Testis (tissue), 3 donors: ENCODE data around the gene TBATA. TPM values are rescaled to one million over a fixed set of nuclear protein-coding genes. Genes with fewer than 3 reads are reported as not detected.

Experiments used
- DNase-seq: peaks from one replicate; pipeline ENCODE4 v3.0.0-alpha.2; 2019
- H3K27ac ChIP-seq, 2 donors: fragments of 200-600 bp; sonication (generic); one replicate each; pipeline ENCODE4 v1.5.1; 2019
- H3K27me3 ChIP-seq: fragments of 200-600 bp; sonication (generic); one replicate; pipeline ENCODE4 v1.5.1; 2019
- H3K36me3 ChIP-seq: fragments of 200-600 bp; sonication (generic); one replicate; pipeline ENCODE4 v1.5.1; 2017; ENCODE audit warnings: low read depth; ENCODE audit errors: missing control alignments
- H3K4me1 ChIP-seq: fragments of 200-600 bp; sonication (generic); one replicate; pipeline ENCODE4 v1.5.1; 2019
- H3K4me3 ChIP-seq, 2 donors: fragments of 200-600 bp; sonication (generic); one replicate each; pipeline ENCODE4 v1.5.1; 2017 to 2019
- H3K9me3 ChIP-seq: fragments of 200-600 bp; sonication (generic); one replicate; pipeline ENCODE4 v1.5.1; 2017
- POLR2A ChIP-seq: fragments of 450-650 bp; IDR thresholded peaks from one replicate; pipeline ENCODE4 v1.6.1; 2017; ENCODE audit warnings: antibody characterized with exemption, mild to moderate bottlenecking, moderate library complexity
- WGBS, 2 donors: methylation state at CpG; one replicate each; pipeline ENCODE4 v1.1.5; 2018; 5-methylcytosine and 5-hydroxymethylcytosine counted together
- intact Hi-C: fragments of 100-400 bp; cut with DNase I; formaldehyde crosslinking; loops from one replicate; pipeline ENCODE4 v1.15.1; 2023; ENCODE audit warnings: low total_unique reads
- polyA plus RNA-seq: library from polyadenylated mRNA; stranded (reverse); fragments of 350-450 nt; fragmentation: Illumina TruSeq; extraction: RNeasy Lipid Tissue Mini Kit (QIAGEN cat#74804); gene quantifications from one replicate; pipeline ENCODE4 v1.2.3, GENCODE V29; 2014; ENCODE audit warnings: low read depth, low replicate concordance; ENCODE audit not compliant: insufficient read depth
- total RNA-seq, 2 donors: library from RNA; depleted of rRNA; stranded (reverse); fragments of >200 nt; gene quantifications; one replicate each; pipeline ENCODE4 v1.2.3, GENCODE V29; 2016
- TF ChIP-seq, protein P1 (sequence below), 3 experiments: fragments of 450-650 bp in 2 of 3; fragments of 200-600 bp in 1 of 3; sonication (generic) in 1 of 3; IDR thresholded peaks; one replicate each; pipeline ENCODE4 v1.5.1; 2016 to 2019; ENCODE audit warnings: antibody characterized with exemption in 3 of 3, mild to moderate bottlenecking in 2 of 3, moderate library complexity in 1 of 3

Gene TBATA
- total and polyA plus RNA-seq, 3 donors from 2014 or later = 8.4 to 34.6 (median 19.1) TPM

DNA sequence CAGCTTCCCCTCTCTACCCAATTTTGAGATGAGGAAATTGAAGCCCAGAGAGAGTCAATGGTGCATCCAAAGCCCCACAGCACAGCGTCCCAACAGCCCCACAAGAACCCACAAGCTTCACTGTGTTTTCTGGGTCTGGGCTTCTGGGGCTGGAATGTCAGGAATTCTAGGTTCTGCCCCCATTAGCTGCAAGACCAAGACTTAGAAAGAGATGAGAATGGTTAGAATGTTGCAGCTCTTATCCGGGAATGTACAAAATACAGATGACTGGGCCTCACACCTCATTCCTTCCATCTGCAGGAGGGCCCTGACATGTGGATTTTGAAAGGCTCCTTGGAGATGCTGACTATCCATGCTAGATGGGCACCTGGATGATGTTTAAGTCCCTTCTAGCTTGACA, 24.5 kb upstream of the TBATA start:
- Histone ChIP-seq H3K27me3 (no peaks in the 10 kb centered on the region), H3K27ac (peak overlapping the region; percentile 4 to 74), H3K4me3 (no peak overlapping the region), H3K4me1 (peaks cover 19% of the 10 kb centered on the region), H3K36me3 (no peaks in the 10 kb centered on the region), H3K9me3 (no peaks in the 10 kb centered on the region)
- no peak for TF ChIP-seq POLR2A
- TF ChIP-seq, protein P1, sequence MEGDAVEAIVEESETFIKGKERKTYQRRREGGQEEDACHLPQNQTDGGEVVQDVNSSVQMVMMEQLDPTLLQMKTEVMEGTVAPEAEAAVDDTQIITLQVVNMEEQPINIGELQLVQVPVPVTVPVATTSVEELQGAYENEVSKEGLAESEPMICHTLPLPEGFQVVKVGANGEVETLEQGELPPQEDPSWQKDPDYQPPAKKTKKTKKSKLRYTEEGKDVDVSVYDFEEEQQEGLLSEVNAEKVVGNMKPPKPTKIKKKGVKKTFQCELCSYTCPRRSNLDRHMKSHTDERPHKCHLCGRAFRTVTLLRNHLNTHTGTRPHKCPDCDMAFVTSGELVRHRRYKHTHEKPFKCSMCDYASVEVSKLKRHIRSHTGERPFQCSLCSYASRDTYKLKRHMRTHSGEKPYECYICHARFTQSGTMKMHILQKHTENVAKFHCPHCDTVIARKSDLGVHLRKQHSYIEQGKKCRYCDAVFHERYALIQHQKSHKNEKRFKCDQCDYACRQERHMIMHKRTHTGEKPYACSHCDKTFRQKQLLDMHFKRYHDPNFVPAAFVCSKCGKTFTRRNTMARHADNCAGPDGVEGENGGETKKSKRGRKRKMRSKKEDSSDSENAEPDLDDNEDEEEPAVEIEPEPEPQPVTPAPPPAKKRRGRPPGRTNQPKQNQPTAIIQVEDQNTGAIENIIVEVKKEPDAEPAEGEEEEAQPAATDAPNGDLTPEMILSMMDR (IDR thresholded peaks at IDR 0.05) = no peak
- intact Hi-C loops = no loop called here
- WGBS, 2 donors = 29 to 60% methylated on average over 1 to 2 of the region's 2 CpGs
- peak; percentile 39 for DNase-seq

- WGBS, 2 donors = 32 to 50% methylated on average over 6 of the region's 6 CpGs
- Histone ChIP-seq H3K9me3 (no peaks in the 10 kb centered on the region), H3K27ac (peak overlapping the region; percentile 4 to 74), H3K27me3 (no peaks in the 10 kb centered on the region), H3K36me3 (no peaks in the 10 kb centered on the region), H3K4me3 (no peak overlapping the region), H3K4me1 (peaks cover 19% of the 10 kb centered on the region)
- intact Hi-C loops = no loop called here
- DNase-seq = peak; percentile 64
- TF ChIP-seq, protein P1 (IDR thresholded peaks at IDR 0.05) = no peak
- no peak for TF ChIP-seq POLR2A
Measured at GRCh38 chr10:70809011-70809611, 23.9 kb upstream of the TBATA start.

GRCh38 chr10:70807556-70807955, 22.4 kb upstream of the TBATA start:
- H3K27me3 ChIP-seq = no peaks in the 10 kb centered on the region
- WGBS, 2 donors = 63 to 79% methylated on average over 3 of the region's 3 CpGs
- peaks cover 19% of the 10 kb centered on the region for H3K4me1 ChIP-seq
- DNase-seq = no peak
- H3K36me3 ChIP-seq = no peaks in the 10 kb centered on the region
- H3K9me3 ChIP-seq = no peaks in the 10 kb centered on the region
- intact Hi-C loops = no loop called here
- H3K4me3 ChIP-seq = no peak overlapping the region
- TF ChIP-seq, protein P1 (IDR thresholded peaks at IDR 0.05) = no peak
- no peak for TF ChIP-seq POLR2A
- H3K27ac ChIP-seq = peak overlapping the region in 1 of 2 donors; percentile 74

DNA sequence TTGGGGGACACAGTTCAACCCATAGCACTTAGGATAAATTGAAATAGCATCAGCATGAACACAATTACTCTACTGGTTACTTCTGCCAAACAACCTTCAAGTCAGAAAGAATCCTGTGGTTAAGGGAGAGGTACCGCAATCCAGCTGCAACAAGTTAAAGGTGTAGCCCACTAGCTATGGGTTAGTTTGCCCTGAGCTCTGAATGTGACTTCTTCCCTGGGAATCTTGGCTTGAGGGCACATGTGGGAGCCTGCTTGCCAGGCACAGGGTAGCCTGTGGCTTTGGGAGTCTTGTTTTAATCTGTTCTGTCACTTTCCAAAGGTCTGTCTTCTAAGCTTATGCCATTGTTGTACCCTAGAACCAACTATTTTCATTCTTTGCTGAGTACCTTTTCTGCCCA, 21.7 kb upstream of the TBATA start:
- TF ChIP-seq, protein P1 (IDR thresholded peaks at IDR 0.05) = no peak
- no peak for TF ChIP-seq POLR2A
- H3K4me1 ChIP-seq = peaks cover 19% of the 10 kb centered on the region
- 83 to 92% methylated on average over 1 of the region's 1 CpG for WGBS, 2 donors
- intact Hi-C loops = no loop called here
- H3K4me3 ChIP-seq = no peak overlapping the region
- no peaks in the 10 kb centered on the region for H3K9me3 ChIP-seq
- H3K27ac ChIP-seq = no peak overlapping the region
- DNase-seq = no peak
- no peaks in the 10 kb centered on the region for H3K36me3 ChIP-seq
- H3K27me3 ChIP-seq = no peaks in the 10 kb centered on the region

DNA sequence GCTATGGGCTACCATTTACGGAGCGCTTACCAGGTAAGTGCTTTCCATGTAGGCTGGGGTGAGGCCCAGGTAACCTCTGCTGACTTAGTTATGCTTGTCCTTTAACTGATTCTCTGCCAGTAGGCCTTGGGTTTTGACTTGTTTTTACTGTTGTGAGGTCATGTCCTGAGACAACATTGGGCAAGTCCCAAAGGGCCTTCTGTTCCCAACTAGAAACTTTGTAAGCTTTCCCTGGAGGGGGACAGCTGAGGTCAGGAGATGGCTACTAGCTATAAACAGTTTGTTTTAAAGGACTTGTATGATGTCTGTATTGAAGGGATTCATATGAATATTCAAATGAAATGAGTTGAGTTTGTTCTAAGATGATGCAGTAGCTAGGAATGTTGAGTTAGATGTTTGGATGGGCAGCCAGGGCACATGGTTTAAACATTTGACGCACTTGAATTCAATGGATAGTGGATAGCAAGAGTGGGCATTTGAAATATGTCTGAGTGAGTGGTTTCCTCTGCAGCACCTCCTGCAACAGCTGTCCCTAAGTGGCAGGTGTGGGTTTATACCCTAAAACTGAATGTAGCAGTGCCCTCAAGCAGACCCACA, 20.5 kb upstream of the TBATA start:
- H3K27ac ChIP-seq = peak overlapping the region in 1 of 2 donors; percentile 26

More for the DNA sequence above, 20.5 kb upstream of the TBATA start:
- Histone ChIP-seq H3K9me3 (no peaks in the 10 kb centered on the region), H3K27me3 (no peaks in the 10 kb centered on the region), H3K4me1 (peaks cover 19% of the 10 kb centered on the region), H3K4me3 (no peak overlapping the region), H3K36me3 (no peaks in the 10 kb centered on the region)
- no peak for TF ChIP-seq POLR2A
- DNase-seq = no peak
- WGBS, 2 donors = 85 to 94% methylated on average over 3 of the region's 3 CpGs
- intact Hi-C loops = no loop called here
